Measurements from ENCODE around the gene CRLF3. TPM values are rescaled to one million over a fixed set of nuclear protein-coding genes. Genes with fewer than 3 reads are reported as not detected.
"Not testable (repeated sequence)": the region's sequence is repeated elsewhere in the genome, so short reads cannot be mapped to it uniquely, and the experiment has no call there.

CRLF3 gene
- total RNA-seq, 1 donor from 2014 or later = 17.9 TPM

DNA sequence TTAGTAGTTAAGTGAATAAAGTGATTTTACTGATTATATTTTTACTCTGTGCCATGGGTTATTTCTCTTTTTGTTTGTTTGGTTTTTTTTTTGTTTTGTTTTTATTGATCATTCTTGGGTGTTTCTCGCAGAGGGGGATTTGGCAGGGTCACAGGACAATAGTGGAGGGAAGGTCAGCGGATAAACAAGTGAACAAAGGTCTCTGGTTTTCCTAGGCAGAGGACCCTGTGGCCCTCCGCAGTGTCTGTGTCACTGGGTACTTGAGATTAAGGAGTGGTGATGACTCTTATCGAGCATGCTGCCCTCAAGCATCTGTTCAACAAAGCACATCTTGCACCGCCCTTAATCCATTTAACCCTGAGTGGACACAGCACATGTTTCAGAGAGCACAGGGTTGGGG, 88.8 kb downstream of the CRLF3 start:
- ATAC-seq = not testable (repeated sequence)

DNA sequence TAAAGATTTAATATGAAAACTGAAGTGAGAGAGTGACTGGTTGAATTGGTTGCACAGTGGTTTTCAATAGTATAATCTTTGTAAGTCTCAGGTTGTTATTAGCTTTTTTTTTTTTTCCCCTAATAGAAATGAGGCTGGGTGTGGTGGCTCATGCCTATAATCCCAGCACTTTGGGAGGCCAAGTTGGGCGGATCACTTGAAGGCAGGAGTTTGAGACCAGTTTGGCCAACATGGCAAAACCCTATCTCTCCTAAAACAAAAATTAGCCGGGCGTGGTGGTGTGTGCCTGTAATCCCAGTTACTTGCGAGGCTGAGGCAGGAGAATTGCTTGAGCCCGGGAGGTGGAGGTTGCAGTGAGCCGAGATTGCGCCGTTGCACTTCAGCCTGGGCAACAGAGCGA, 89.3 kb downstream of the CRLF3 start:
- ATAC-seq = not testable (repeated sequence)

DNA sequence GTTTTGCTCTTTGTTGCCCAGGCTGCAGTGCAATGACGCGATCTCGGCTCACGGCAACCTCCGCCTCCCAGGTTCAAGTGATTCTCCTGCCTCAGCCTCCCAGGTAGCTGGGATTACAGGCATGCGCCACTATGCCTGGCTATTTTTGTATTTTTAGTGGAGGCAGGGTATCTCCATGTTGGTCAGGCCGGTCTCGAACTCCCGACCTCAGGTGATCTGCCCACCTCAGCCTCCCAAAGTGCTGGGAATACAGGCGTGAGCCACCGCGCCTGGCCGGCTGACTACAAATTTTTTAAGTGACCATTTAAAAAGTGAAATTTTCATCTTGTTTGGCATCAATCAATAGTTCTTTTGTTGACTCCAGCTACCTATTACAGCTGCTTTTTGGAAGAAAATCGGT, 90.3 kb downstream of the CRLF3 start:
- not testable (repeated sequence) for ATAC-seq

Other genes with a start within 250 kb of the CRLF3 start
- 3.8 TPM for gene ATAD5, start 7.3 kb upstream of the CRLF3 start, total RNA-seq
- gene TEFM, start 81.5 kb upstream of the CRLF3 start, total RNA-seq = 8.4 TPM
- 6.3 TPM for gene ADAP2, start 97.3 kb upstream of the CRLF3 start, total RNA-seq
- 23.7 TPM for gene RNF135, start 146.3 kb upstream of the CRLF3 start, total RNA-seq

Data from esophagus mucosa (tissue), 1 donor.